ENCODE results near the gene TXNRD1. TPM values are rescaled to one million over a fixed set of nuclear protein-coding genes. Genes with fewer than 3 reads are reported as not detected.

TXNRD1 gene
- total RNA-seq, 1 donor from 2014 or later: 100 TPM

- H3K36me3 Mint-ChIP-seq (ENCODE audit: unreplicated experiment): no peaks in the 10 kb centered on the region
- H3K4me1 Mint-ChIP-seq (ENCODE audit: unreplicated experiment): no peaks in the 10 kb centered on the region
- H3K4me3 Mint-ChIP-seq (ENCODE audit: unreplicated experiment): no peak overlapping the region
- peak; percentile 42 for DNase-seq (ENCODE audit: extremely low spot score, unreplicated experiment)
- H3K27ac Mint-ChIP-seq (ENCODE audit: unreplicated experiment): no peak overlapping the region
- TF ChIP-seq CTCF (IDR thresholded peaks at IDR 0.05): no peak
- H3K9me3 Mint-ChIP-seq (ENCODE audit: unreplicated experiment): no peaks in the 10 kb centered on the region
- no peaks in the 10 kb centered on the region for H3K27me3 Mint-ChIP-seq (ENCODE audit: unreplicated experiment)
Measured at GRCh38 chr12:104248444-104248843, 32.9 kb downstream of the TXNRD1 start.

GRCh38 chr12:104249017-104249416 is 33.4 kb downstream of the TXNRD1 start:
- Mint-ChIP-seq H3K27ac (ENCODE audit: unreplicated experiment) (no peak overlapping the region), H3K4me1 (ENCODE audit: unreplicated experiment) (no peaks in the 10 kb centered on the region), H3K36me3 (ENCODE audit: unreplicated experiment) (no peaks in the 10 kb centered on the region), H3K4me3 (ENCODE audit: unreplicated experiment) (no peak overlapping the region), H3K27me3 (ENCODE audit: unreplicated experiment) (no peaks in the 10 kb centered on the region), H3K9me3 (ENCODE audit: unreplicated experiment) (no peaks in the 10 kb centered on the region)
- DNase-seq (ENCODE audit: extremely low spot score, unreplicated experiment): no peak
- no peak for TF ChIP-seq CTCF (IDR thresholded peaks at IDR 0.05)

GRCh38 chr12:104249898-104250297 is 34.3 kb downstream of the TXNRD1 start:
- no peaks in the 10 kb centered on the region for H3K27me3 Mint-ChIP-seq (ENCODE audit: unreplicated experiment)
- no peaks in the 10 kb centered on the region for H3K9me3 Mint-ChIP-seq (ENCODE audit: unreplicated experiment)
- no peak for DNase-seq (ENCODE audit: extremely low spot score, unreplicated experiment)
- no peaks in the 10 kb centered on the region for H3K4me1 Mint-ChIP-seq (ENCODE audit: unreplicated experiment)
- no peak for TF ChIP-seq CTCF (IDR thresholded peaks at IDR 0.05)
- H3K27ac Mint-ChIP-seq (ENCODE audit: unreplicated experiment): no peak overlapping the region
- no peak overlapping the region for H3K4me3 Mint-ChIP-seq (ENCODE audit: unreplicated experiment)
- H3K36me3 Mint-ChIP-seq (ENCODE audit: unreplicated experiment): no peaks in the 10 kb centered on the region

- Mint-ChIP-seq H3K4me3 (ENCODE audit: unreplicated experiment) (no peak overlapping the region), H3K9me3 (ENCODE audit: unreplicated experiment) (no peaks in the 10 kb centered on the region), H3K36me3 (ENCODE audit: unreplicated experiment) (no peaks in the 10 kb centered on the region), H3K27ac (ENCODE audit: unreplicated experiment) (no peak overlapping the region), H3K4me1 (ENCODE audit: unreplicated experiment) (no peaks in the 10 kb centered on the region), H3K27me3 (ENCODE audit: unreplicated experiment) (no peaks in the 10 kb centered on the region)
- DNase-seq (ENCODE audit: extremely low spot score, unreplicated experiment): no peak
- TF ChIP-seq CTCF (IDR thresholded peaks at IDR 0.05): no peak
Measured at GRCh38 chr12:104250366-104251125, 35.0 kb downstream of the TXNRD1 start.

- Mint-ChIP-seq H3K27me3 (ENCODE audit: unreplicated experiment) (no peaks in the 10 kb centered on the region), H3K27ac (ENCODE audit: unreplicated experiment) (no peak overlapping the region), H3K36me3 (ENCODE audit: unreplicated experiment) (no peaks in the 10 kb centered on the region), H3K9me3 (ENCODE audit: unreplicated experiment) (no peaks in the 10 kb centered on the region), H3K4me1 (ENCODE audit: unreplicated experiment) (no peaks in the 10 kb centered on the region), H3K4me3 (ENCODE audit: unreplicated experiment) (no peak overlapping the region)
- no peak for DNase-seq (ENCODE audit: extremely low spot score, unreplicated experiment)
- TF ChIP-seq CTCF (IDR thresholded peaks at IDR 0.05): no peak
Measured at GRCh38 chr12:104257913-104258472, 42.4 kb downstream of the TXNRD1 start.
